Stimulated activated CD8-positive, alpha-beta memory T cell treated with anti-CD3 and anti-CD28 coated beads, Interleukin-15, amount 100 ng/mL, for 24 hours (primary cell): ENCODE results near the gene DHX32.
"Not testable (repeated sequence)": the region's sequence is repeated elsewhere in the genome, so short reads cannot be mapped to it uniquely, and the experiment has no call there.

ENCODE experiments used
- DNase-seq: peaks from one replicate; pipeline ENCODE4 v3.0.0-alpha.2; 2020; ENCODE audit warnings: low read depth

Gene DHX32, protein sequence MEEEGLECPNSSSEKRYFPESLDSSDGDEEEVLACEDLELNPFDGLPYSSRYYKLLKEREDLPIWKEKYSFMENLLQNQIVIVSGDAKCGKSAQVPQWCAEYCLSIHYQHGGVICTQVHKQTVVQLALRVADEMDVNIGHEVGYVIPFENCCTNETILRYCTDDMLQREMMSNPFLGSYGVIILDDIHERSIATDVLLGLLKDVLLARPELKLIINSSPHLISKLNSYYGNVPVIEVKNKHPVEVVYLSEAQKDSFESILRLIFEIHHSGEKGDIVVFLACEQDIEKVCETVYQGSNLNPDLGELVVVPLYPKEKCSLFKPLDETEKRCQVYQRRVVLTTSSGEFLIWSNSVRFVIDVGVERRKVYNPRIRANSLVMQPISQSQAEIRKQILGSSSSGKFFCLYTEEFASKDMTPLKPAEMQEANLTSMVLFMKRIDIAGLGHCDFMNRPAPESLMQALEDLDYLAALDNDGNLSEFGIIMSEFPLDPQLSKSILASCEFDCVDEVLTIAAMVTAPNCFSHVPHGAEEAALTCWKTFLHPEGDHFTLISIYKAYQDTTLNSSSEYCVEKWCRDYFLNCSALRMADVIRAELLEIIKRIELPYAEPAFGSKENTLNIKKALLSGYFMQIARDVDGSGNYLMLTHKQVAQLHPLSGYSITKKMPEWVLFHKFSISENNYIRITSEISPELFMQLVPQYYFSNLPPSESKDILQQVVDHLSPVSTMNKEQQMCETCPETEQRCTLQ

GRCh38 chr10:125881192-125881591, at the start of gene DHX32:
TSS of gene DHX32 (minus strand) at chr10:125881292. CDS start at chr10:125880824, 468 bp downstream.
- DNase-seq, result no peak

DNA sequence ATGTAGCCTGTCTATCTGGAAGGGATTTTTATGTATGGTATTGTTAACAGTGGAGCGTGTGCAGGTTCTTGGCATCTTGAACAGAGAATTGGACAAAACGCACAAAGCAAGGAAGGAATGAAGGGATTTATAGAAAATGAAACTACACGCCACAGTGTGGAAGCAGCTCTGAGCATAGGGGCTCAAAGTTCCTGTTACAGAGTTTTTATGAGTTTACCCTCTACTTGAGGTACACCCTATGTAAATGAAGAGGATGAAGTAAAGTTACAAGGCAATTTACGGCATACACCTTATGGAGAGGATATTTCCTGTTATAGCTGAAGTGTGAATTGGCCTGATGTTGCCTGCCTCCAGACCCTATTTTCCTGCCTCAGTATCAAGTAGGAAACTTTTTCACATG, 48.5 kb upstream of the DHX32 start:
- DNase-seq, result no peak

- no peak for DNase-seq
Observed at GRCh38 chr10:125928928-125929585, 48.0 kb upstream of the DHX32 start.

DNA sequence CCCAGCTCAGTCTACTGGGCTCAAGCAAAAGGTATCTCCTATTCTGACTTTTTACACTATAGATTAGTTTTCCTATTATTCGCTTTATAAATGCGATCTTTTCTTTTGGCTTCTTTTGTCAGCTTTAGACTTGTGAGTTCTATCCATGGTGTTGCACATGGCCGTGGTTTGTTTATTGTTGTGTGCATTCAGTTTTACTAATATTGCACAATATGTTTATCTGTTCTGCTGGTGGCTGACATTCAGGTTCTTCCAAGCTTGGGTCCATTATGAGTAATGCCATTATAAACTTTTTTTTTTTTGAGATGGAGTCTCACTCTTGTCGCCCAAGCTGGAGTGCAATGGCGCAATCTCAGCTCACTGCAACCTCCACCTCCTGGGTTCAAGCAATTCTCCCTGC, 46.2 kb upstream of the DHX32 start:
- DNase-seq, result not testable (repeated sequence)

GRCh38 chr10:125926247-125926646, 45.2 kb upstream of the DHX32 start:
- no peak for DNase-seq

DNA sequence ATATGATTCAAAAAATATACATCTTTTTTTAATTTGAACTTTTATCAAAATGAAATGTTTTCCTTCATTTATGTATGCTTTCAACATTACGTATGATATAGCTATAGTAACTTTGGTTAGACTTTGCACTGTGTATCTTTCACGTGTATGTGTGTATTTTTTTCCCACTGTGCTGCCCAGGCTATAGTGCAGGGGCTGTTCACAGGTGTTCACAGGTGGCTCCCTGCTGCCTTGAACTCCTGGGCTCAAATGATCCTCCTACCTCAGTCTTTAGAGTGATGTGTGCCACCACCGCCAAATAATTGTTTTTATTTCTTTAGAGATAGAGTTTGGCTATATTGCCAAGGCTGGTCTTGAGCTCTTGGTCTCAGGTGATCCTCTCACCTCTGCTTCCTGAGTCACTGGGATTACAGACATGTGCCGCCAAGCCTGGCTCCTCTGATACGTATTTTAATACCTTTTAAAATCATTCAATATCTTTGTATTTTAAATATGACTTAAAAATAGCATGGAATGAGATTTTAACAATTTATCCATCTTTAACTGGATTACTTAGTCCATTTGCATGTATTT, 44.3 kb upstream of the DHX32 start:
- no peak for DNase-seq

DNA sequence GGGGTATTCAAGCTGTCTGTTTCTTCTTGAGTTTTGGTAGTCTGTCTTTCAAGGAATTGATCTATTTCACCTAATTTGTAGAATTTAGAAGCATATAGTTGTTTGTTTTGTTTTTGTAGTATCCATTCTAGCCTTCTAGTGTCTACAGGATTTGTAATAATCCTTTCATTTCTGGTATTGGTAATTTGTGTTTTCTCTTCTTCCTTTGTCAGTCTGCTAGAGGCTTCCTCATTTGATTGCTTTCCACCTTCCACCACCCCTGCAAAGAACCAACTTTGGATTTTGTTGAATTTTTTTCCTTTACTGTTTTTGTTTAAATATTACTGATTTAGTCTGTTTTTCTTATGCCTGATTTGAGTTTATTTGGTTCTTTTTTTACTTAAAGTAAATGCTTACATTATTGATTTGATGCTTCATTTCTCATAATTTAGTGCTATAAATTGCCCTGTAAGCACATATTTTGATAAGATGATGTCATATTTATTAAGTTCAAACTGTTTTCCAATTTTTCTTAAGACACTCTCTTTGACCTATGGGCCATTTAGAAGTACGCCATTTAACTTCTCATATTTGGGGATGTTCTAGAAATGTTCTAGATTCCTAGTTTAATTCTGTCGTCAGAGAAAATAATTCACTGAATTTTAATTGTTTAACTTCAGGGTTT, 40.7 kb upstream of the DHX32 start:
- DNase-seq, result not testable (repeated sequence)

GRCh38 chr10:125917704-125918361, 36.7 kb upstream of the DHX32 start:
- not testable (repeated sequence) for DNase-seq

GRCh38 chr10:125916977-125917376, 35.9 kb upstream of the DHX32 start:
- DNase-seq, result no peak

- DNase-seq, result not testable (repeated sequence)
Observed at GRCh38 chr10:125913277-125913676, 32.2 kb upstream of the DHX32 start.

DNA sequence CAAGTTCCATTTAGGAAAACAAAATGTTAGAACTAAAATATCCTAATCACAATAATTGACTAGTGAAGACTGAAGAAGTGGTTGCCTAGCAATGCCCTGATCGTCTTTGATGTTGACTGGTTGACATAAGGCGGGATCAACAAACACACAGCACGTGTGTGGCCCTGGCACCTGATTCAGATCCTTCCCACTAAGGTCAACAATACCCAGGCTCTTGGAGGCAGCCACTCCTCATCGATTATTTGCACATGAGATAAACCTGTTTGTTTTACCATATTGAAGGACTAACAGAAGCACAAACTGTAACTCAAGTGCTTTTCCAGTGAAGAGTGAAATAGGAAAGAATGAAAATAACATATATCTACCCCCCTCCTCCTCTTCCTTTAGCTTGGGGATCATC, 30.9 kb upstream of the DHX32 start:
- no peak for DNase-seq

- DNase-seq, result no peak
Observed at GRCh38 chr10:125911145-125911544, 30.1 kb upstream of the DHX32 start.

- not testable (repeated sequence) for DNase-seq
Observed at GRCh38 chr10:125909491-125909890, 28.4 kb upstream of the DHX32 start.

GRCh38 chr10:125908813-125909212, 27.7 kb upstream of the DHX32 start:
- DNase-seq, result not testable (repeated sequence)

DNA sequence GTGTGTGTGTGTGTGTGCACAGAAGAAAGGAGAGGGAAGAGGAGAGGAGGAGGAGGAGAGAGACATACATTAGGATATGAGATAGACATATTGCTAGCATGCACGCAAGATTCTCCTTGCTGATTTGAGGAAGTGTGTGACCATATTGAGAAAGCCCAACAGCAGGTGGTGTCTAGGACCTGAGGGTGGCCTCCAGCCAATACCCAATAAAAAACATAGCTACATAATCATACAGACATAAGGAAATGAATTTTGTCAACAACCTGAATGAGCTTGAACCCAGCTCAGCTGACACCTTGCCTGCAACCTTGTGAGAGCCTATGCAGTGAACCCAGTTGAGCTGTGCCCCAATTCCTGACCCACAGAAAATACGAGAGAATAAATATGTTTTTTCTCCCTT, 26.5 kb upstream of the DHX32 start:
- DNase-seq, result not testable (repeated sequence)

GRCh38 chr10:125905069-125905994, 24.2 kb upstream of the DHX32 start:
- DNase-seq, result not testable (repeated sequence)

DNA sequence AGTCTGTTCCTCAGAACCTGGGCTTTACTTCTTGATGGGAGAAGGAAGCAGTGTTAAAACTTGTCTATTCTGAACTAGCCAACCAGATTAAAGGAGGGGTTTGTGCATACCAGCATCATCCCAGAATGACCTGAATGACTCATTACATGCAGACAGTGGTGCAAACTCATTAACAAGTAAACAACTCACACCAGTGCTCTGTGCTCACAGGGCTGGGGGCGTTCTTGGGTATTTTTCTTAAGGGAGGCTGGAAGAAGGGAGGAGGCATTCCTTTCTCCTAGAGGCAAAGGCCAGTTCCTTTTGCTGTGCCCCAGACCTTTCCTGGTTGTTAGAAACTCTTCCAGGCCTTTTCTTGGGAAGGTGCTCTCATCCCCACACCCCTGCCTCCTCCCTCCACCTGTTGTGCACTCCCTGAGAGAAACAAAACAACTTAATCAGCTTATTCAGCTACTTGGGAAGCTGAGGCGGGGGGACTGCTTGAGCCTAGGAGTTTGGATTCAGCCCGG, 22.1 kb upstream of the DHX32 start:
- DNase-seq, result not testable (repeated sequence)

DNA sequence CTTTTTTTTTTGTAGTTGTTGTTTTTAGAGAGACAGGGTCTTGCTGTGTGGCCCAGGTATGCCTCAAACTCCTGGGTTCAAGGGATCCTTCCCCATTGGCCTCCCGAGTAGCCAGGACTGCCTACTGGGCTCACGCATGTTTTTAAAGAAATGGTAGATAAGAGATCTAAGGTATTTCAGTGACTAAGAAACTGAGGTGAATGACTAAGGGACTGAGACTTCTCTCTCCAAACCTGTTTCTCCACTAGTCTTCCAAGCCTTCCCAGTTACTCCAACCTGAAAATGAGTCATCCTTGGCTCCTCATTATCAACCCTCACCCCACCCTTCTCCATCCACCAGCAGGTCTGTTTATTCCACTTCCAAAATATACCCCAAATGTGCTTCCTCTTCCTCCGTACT, 19.9 kb upstream of the DHX32 start:
- not testable (repeated sequence) for DNase-seq

- not testable (repeated sequence) for DNase-seq
Observed at GRCh38 chr10:125897317-125897716, 16.2 kb upstream of the DHX32 start.
